HPDE6-E6E7 (cell line): ENCODE measurements around the gene POGLUT2.
A peak's percentile ranks its signal among the peaks of the same experiment; 100 is the strongest.
"Not testable (repeated sequence)": the region's sequence is repeated elsewhere in the genome, so short reads cannot be mapped to it uniquely, and the experiment has no call there.

Source experiments
- DNase-seq: peaks from one replicate; pipeline ENCODE4 v3.0.0; 2011; ENCODE audit warnings: missing footprints; ENCODE audit errors: extremely low spot score

Gene POGLUT2

DNA sequence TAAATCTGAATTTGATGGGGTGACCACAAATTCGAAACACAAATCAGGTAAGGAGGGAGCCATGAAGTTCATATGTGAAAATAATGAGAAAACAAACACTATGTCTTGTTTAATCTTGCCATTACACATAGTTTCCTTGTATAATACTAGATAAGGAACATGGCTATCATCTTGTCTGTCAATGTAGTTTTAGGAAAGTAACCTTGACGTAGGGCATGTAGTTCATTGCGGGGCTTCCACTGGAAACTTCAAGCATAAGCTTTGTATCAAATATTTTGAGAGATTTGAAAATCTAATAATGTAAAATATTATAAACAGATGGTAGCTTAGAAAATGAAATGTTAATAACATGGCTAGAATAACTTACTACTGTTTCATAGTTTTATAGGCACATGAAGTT, 8.9 kb upstream of the POGLUT2 start:
- no peak for DNase-seq

DNA sequence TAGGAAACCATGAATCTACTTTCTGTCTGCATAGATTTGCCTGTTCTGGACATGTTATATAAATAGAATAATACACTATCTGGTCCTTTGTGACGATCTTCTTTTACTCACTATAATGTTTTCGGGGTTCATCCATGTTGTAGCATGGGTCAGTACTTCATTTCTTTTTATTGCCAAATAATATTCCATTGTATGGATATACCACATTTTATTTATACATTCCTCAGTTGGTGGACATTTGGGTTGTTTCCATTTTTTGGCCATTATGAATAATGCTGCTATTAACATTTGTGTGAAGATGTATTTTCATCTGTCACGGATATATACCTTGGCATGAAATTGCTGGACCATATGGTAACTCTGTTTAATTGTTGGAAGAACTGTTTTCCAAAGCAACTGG, 6.9 kb upstream of the POGLUT2 start:
- DNase-seq: no peak

DNA sequence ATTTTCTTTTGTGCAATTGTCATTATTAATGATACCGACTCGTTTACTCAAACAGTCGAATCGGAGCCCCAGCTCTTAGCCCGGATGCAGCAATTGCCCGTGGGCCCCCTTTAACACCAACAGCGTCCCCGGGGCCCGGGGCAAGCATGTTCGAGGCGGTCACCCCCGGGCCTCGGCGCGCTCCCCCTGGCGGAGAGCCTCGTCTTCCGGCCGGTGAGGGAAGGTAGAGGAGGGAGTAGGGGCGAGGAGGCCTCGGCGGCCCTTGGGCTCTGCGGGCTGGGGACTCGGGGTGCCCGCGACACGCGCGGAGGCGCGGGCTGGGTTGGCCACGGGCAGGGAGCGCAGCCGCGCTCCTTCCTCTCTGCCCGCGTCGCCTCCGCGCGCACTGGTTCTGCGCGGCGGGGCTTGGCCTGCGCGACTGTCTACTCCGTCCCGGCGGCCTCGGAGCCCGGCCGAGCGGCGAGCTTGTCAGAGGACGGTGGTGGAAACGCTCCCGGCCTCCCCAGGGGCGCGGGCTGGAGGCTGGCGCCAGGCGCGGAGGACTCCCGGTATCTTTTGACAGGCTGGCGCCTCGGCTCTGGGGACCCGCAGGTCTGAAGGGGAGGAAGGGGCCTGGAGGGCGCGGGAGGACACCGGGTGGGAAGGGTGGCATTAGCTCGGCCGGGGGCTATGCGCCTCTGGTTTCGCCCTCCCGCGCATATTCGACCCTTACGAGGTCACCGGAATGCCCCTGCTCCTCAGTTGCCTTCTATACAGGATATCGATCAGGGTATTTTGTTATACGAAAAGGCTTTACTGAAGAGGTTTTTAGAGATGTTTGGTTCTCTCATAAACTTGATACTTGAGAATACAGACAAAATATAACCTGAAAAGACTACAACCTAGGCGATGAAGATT, 1.6 kb upstream of the POGLUT2 start:
- peak; percentile 74 for DNase-seq

DNA sequence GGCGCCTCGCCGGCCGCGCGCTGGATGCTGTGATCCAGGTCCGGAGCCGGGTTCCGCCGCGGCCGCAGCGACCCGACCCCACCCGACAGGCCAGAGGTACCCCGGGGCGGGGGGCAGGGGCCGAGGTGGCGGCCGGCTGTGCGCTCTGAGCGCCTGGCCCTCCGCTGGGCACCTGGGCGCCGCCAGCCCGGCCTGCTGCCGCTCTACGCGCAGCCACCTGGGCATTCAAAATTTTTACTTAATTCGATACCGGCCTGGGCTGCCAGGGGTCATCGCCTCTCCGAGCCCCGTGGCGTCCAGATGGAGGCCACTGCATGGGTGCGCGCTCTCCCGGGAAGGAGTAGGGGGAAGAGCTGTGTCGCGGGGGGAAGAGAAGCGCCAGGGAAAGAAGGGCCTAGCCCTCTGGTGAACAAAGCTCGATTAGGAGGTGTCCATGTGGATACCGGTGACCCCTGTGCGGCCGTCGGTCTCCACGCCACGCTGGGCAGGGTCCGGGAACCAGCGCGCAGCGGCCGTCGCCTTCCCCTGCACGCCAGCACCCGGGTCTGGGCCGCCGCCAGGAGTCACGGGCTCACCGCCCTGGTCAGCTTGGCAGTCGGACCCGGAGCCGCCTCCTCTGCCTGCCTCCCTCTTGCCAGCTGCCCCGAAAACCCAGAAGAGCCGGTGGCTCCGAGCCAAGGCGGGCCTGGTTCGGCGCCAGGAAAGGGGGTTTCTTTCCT, 809 bp upstream of the POGLUT2 start:
- peak; percentile 16 for DNase-seq

DNA sequence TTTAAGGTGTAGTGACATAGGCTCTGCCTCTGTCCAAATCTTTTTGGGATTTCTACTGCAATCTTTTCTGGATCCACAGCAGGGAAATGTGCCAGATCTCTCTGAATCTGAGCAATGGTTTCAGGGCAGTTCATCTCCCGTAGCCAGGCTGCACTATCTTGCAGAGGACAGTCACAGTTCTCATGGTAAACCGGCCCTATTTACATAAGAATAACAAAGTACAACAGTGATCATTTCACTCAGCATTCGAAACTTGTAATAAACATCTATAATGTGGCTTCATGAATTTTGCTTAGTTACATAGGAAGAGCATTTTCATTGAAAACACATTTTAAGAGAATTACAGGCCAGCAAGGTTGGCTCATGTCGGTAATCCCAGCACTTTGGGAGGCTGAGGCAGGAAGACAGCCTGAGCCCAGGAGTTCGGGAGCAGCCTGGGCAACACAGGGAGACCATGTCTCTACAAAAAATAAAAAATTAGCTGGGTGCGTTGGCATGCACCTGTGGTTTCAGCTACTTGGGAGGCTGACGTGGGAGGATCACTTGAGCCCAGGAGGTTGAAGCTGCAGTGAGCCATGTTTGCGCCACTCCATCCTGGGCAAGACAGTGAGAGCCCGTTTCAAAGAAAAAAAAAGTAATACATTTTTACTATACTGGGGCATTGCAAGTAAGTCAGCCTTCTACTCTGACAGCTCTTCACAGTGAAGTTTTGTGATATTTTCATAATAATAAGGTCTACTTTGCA, 5.0 kb downstream of the POGLUT2 start:
- DNase-seq: no peak

DNA sequence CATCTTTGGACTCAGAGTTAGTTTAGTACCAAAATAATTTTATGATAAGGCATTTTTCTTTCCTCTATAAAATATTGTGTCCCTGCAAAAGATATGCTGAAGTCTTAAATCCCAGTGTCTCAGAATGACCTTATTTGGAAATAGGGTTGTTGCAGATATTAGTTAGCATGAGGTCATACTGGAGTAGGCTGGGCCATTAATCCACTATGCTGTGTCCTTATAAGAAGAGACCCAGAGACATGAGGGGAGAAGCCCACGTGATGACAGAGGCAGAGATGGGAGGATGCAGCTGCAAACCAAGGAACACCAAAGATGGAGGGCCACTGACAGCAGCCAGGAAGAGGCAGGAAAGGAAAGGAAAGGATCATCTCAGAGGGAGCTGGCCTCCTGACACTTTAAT, 6.4 kb downstream of the POGLUT2 start:
- DNase-seq: no peak

DNA sequence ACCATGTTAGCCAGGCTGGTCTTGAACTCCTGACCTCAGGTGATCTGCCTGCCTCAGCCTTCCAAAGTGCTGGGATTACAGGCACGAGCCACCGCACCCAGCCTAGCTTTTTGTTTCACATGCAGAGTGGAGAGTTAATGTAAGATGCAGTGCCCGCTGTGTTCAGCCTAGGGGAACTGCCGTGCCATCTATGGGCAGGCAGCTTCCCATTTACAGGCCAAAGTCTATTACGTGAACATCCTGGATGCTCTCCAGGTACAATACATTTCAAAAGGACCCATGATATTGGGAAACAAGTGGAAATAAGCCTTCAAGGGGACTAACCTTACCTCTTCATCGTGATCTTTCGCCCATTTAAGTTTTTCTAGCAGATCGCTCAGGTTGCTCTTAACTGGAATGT, 10.1 kb downstream of the POGLUT2 start:
- no peak for DNase-seq

DNA sequence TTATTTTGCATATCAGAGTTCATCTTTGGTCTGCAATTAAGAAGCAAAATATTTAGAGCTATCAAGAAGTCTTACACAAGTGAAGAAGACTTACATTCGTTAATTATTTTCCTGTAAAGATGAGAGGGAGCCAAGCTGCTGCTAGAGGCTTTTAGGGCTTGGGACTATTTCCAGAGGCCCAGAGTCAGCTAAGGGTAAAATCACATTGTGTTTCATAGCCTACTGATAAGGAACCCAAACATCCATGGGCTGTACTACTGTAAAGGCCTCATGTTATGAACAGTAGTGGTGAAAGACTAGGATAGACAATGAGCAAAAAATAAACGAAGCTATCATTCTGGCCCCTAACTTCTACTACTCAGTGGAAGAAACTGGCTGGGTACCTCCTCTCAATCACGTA, 14.3 kb downstream of the POGLUT2 start:
- no peak for DNase-seq

DNA sequence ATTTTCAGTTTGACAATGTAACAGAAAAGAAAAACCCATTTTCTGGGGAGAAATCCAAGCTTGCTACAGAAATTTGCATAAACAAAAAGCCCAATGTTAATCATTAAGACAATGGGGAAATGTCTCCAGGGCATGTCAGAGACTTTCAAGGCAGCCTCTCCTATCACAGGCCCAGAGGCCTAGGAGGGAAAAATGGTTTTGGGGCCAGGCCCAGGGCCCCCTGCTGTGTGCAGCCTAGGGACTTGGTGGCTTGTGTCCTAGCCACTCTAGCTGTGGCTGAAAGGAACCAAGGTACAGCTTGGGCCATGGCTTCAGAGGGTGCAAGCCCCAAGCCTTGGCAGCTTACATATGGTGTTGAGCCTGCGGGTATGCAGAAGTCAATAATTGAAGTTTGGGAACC, 17.2 kb downstream of the POGLUT2 start:
- DNase-seq: no peak

DNA sequence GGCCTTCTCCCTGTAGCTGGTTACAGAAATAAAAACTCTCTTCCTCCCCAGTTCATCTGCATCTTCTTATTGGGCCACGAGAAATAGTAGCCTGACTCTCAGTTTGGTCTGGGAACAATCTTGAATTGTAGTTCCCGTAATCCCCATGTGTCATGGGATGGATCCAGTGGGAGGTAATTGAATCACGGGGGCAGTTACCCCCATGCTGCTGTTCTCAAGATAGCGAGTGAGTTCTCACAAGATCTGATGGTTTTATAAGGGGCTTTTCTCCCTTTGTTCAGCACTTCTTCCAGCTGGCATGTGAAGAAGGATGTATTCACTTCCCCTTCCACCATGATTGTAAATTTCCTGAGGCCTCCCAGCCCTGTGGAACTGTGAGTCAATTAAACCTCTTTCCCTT, 18.1 kb downstream of the POGLUT2 start:
- not testable (repeated sequence) for DNase-seq

DNA sequence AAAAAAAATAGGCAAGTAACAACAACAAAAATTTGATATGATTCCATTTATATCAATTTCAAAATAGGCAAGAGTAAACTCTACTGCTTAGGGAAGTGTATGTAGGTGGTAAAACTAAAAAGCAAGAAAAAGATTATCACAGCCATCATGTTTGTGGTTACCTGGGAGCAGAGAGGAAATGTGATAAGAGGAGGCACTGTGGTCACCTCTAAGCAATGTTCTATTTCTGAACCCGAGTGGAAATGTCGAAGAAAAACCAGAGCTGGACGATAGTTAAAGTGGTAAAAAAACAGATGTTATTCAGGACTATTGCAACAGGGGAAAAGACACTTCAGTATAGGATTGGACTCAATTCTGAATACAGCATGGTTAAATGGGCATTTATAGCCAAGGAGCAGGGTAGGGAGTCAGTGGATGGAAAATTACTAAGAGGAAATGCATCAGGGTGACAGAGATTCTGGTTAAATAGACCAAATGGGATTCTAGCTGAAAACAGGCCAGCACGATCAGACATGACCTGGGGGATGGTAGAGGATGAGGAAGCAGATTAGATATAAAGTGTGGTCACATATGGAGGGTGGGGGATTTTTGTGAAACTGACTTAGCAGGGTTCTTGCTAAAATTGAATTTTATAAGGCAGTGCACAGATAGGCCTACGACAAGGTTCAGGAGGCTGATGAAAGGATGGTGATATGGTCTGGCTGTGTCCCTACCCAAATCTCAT, 19.2 kb downstream of the POGLUT2 start:
- DNase-seq: no peak

DNA sequence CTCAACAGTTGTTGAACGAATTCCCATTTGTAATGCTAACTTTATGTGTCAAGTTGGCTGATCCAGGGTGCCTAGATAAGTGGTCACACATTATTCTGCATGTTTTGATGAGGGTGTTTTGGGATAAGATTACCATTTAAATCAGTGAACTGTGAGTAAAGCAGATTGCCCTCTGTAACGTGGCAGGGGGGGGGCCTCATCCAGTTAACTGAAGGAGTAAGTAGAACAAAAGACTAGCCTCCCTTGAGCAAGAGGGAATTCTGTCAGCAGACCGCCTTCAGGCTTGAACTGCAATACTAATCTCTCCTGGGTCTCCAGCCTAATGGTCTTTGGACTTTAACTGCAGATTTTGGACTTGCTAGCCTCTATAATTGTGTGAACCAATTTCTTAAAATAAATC, 21.0 kb downstream of the POGLUT2 start:
- no peak for DNase-seq

DNA sequence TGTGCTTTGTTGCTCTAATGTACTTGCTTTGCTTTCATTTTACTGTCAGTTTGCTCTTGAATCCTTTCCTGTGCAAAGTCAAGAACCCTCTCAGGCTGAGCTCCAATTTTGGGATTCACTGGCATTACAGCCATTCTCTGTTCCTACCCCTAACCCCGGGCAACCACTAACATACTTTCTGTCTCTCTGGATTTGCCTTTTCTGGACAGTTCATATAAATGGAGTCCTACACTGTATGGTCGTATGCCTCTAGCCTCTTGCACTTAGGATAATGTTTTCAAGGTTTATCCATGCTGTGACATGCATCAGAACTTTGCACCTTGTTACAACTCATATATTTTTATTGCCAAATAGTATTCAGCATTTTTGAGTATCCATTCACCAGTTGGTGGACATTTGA, 22.5 kb downstream of the POGLUT2 start:
- DNase-seq: no peak

DNA sequence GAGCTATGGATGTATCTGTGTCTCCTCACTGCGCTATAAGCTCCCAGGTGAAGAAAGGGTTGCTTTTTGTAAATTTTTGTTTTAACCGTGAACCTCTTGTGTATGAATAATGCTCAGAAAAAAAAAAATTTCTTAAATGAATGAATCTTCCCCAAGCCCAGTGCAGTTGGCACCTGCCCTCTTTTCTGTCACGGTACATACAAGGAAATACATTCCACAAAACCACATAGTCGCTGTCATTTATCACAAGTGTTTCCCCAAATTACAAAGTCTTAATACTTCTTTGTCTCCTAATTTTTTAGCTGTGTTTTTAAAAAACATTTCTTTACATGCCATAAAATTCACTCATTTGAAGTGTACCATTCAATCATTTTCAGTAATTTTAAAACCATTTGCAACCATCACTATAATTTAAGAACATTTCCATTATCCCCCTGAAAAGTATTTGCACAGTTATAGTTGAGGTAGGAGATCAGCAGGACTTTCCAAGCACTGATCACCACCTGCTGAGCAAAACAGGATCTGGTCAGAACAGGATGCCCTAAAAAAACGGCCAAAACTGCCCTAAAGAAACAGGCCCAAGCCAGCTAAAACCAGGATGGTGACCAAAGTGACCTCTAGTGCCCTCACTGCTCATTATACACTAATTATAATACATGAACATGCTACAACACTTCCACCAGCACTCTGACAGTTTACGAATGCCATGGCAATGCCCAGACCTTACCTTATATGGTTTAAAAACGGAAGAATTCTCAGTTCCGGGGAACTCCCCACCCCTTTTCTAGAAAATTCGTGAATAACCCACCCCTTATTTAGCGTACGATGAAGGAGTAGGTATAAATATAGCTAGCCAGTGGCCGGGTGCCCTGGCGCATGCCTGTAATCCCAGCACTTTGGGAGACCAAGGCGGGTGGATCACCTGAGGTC, 23.9 kb downstream of the POGLUT2 start:
- no peak for DNase-seq

DNA sequence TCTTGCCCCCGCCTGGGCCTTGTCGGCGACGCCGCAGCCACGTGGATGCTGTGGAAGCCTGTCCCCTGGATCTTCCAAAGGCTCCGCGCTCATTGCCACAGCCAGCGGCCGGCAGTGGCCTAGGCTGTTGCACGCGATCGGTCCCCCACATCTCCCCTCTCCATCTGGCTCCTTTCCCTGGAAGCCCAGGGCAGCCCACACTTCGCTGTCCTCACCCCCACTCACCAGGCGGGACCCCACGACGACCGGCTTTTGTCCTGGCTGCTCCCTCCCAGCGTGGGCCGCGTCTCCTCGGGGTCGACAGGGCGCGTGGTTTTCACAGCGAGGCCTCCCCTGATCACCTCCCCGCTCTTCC, 24.6 kb downstream of the POGLUT2 start:
- DNase-seq: no peak

DNA sequence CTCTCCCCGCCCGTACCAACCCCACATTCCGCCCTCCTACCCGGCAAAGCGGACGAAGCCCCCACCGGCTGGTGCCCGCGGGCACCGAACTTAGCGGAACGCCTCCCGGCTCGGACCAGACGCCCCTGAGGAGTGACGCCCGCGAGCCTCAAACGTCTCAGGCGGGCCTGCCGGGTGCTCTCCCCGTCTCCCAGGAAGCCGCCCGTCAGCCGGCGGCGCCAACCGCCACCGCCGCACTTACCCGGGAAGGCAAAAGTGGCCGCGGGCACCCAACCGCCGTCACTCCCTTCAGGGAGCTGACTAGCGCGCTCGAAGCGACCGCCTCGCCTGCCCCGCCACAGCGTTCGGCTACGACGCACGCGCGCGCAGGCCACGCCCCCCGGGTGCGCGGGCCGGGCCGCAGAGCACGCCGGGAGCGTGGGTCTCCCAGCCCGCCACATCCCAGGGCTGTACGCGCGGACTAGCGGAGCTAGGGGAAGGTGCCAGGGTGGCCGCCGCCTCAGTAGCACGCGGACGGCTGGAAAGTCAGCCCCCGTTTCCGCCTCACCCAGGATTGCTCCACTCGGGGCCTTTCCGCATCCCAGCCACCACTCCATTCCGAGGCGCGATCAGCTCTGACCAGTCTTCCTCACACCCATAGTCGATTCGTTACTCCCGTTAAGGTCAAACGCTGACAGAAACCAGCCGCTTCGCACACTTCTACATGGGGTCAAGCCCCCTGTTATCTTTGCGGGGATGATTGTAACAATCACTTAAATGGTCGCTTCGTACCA, 25.1 kb downstream of the POGLUT2 start, which contains the start of gene TEX30:
Gene TEX30, minus strand, starts transcription at position 346 of the 773 bp plus-strand sequence. CDS start 3,760 bp downstream, outside the sequence.
- peak; percentile 78 for DNase-seq

DNA sequence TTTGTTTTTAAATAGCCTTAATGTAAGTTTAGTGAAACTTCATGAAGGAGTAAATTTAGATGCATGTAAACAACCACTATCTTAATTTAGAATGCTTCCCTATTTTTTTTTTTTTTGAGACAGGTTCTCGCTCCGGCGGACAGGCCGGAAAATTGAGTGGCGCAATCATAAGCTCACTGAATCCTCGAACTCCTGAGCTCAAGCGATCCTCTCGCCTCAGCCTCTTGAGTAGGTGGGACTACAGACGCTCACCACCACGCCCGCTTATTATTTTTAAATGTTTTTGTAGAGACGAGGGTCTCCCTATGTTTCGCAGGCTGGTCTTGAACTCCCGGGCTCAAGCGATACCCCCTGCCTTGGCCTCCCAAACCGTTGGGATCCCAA, 26.7 kb downstream of the POGLUT2 start:
- no peak for DNase-seq

DNA sequence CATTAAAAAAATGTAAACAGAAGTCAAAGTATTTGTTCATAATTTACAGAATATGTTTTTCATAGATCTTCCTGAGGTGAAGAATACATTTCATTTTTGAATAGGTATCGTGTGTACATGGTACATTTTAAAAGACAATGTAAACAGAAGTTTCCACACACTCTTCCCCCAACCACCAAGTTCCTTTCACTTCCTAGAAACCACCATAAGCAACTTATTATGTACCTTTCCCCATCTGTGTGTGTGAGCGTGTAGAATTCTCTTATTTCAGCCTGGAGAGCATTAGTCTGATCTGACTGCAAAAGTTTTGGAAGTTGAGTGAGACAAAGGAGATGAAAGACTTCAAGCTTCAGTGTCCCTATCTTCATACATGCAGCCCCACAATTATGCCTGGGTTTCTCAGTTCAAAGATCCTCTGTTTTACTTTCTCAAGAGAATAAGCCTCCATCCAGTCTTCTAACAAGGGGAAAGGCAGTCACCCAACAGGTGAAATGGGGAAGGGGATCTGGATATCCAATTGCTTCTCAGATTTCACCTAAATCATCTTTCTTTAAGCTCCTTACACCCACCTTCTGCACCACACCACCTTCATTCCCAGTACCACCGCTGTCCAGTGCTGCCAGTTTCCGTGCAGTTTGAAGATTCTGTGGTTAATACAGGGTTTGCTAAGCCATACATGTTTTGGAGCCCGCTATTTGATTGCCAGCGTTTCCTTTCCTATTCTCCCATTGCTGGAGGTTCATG, 27.3 kb downstream of the POGLUT2 start:
- DNase-seq: no peak

DNA sequence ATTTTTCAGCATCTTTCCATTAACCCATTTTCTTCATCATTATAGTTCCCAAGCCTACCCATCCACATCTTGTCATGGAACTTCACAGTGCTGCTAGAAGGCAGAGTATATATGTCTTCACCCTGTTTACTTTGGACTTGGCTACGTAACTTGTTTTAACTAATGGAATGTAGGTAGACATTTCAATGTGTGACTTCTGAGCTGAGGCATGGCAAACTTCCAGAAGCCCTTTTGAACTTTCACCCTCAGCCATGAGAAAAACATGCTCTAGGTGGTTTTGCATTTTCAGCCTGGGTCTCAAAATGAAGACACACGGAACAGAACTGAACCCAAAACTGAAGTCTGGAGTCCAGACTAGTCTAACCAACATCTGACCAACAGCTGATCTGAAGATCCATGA, 28.3 kb downstream of the POGLUT2 start:
- no peak for DNase-seq
